Measurements from ENCODE around the gene C12orf56.

C12orf56 gene

GRCh38 chr12:64268409-64268808 is 122.1 kb downstream of the C12orf56 start:
- Histone ChIP-seq H3K4me1 (ENCODE audit: control extremely low read depth in 1 of 4, control insufficient read depth in 4 of 4, insufficient read depth in 4 of 4, low read length in 3 of 4) (no peaks in the 10 kb centered on the region), H3K36me3 (ENCODE audit: control insufficient read depth in 4 of 4, insufficient read depth in 4 of 4, low read length in 3 of 4) (no peaks in the 10 kb centered on the region), H3K27me3 (replicated peaks in 2 of 5; ENCODE audit: control insufficient read depth in 4 of 5, insufficient read depth in 5 of 5, low read length in 4 of 5) (no peaks in the 10 kb centered on the region), H3K27ac (ENCODE audit: insufficient read depth in 1 of 2, low read depth in 1 of 2, low read length in 2 of 2, poor library complexity in 1 of 2, severe bottlenecking in 2 of 2) (no peak overlapping the region), H3K9me3 (ENCODE audit: control extremely low read depth in 1 of 5, control insufficient read depth in 4 of 5, insufficient read depth in 2 of 5, low read depth in 1 of 5, low read length in 4 of 5) (no peaks in the 10 kb centered on the region), H3K4me3 (ENCODE audit: control insufficient read depth in 1 of 7, extremely low read depth in 1 of 7, insufficient read depth in 4 of 7, low read depth in 2 of 7, low read length in 6 of 7) (no peak overlapping the region)
- no peak for DNase-seq
- CTCF ChIA-PET, result no interaction called here
- POLR2A ChIA-PET, result no interaction called here
- WGBS (ENCODE audit: insufficient coverage), result 71% methylated on average over 1 of the region's 2 CpGs

GRCh38 chr12:64265839-64266238 is 124.7 kb downstream of the C12orf56 start:
- H3K36me3 ChIP-seq (ENCODE audit: control insufficient read depth in 4 of 4, insufficient read depth in 4 of 4, low read length in 3 of 4), result no peaks in the 10 kb centered on the region
- no peaks in the 10 kb centered on the region for H3K9me3 ChIP-seq (ENCODE audit: control extremely low read depth in 1 of 5, control insufficient read depth in 4 of 5, insufficient read depth in 2 of 5, low read depth in 1 of 5, low read length in 4 of 5)
- no peaks in the 10 kb centered on the region for H3K27me3 ChIP-seq (replicated peaks in 2 of 5; ENCODE audit: control insufficient read depth in 4 of 5, insufficient read depth in 5 of 5, low read length in 4 of 5)
- CTCF ChIA-PET, result interaction anchor here (1.3 kb wide), 1 partner anchor 9 kb away, joined by 5 read pairs; no protein-coding TSS in a partner anchor
- DNase-seq, result peak in 1 of 3 donors; percentile 6
- POLR2A ChIA-PET, result no interaction called here
- no peak overlapping the region for H3K4me3 ChIP-seq (ENCODE audit: control insufficient read depth in 1 of 7, extremely low read depth in 1 of 7, insufficient read depth in 4 of 7, low read depth in 2 of 7, low read length in 6 of 7)
- H3K4me1 ChIP-seq (ENCODE audit: control extremely low read depth in 1 of 4, control insufficient read depth in 4 of 4, insufficient read depth in 4 of 4, low read length in 3 of 4), result no peaks in the 10 kb centered on the region
- 100% methylated on average over 1 of the region's 2 CpGs for WGBS (ENCODE audit: insufficient coverage)
- H3K27ac ChIP-seq (ENCODE audit: insufficient read depth in 1 of 2, low read depth in 1 of 2, low read length in 2 of 2, poor library complexity in 1 of 2, severe bottlenecking in 2 of 2), result no peak overlapping the region

GRCh38 chr12:64261813-64262212 is 128.7 kb downstream of the C12orf56 start:
- Histone ChIP-seq H3K4me1 (ENCODE audit: control extremely low read depth in 1 of 4, control insufficient read depth in 4 of 4, insufficient read depth in 4 of 4, low read length in 3 of 4) (no peaks in the 10 kb centered on the region), H3K36me3 (ENCODE audit: control insufficient read depth in 4 of 4, insufficient read depth in 4 of 4, low read length in 3 of 4) (no peaks in the 10 kb centered on the region), H3K9me3 (ENCODE audit: control extremely low read depth in 1 of 5, control insufficient read depth in 4 of 5, insufficient read depth in 2 of 5, low read depth in 1 of 5, low read length in 4 of 5) (no peaks in the 10 kb centered on the region), H3K27me3 (replicated peaks in 2 of 5; ENCODE audit: control insufficient read depth in 4 of 5, insufficient read depth in 5 of 5, low read length in 4 of 5) (no peaks in the 10 kb centered on the region), H3K4me3 (ENCODE audit: control insufficient read depth in 1 of 7, extremely low read depth in 1 of 7, insufficient read depth in 4 of 7, low read depth in 2 of 7, low read length in 6 of 7) (no peak overlapping the region), H3K27ac (ENCODE audit: insufficient read depth in 1 of 2, low read depth in 1 of 2, low read length in 2 of 2, poor library complexity in 1 of 2, severe bottlenecking in 2 of 2) (no peak overlapping the region)
- POLR2A ChIA-PET, result no interaction called here
- 100% methylated on average over 2 of the region's 5 CpGs for WGBS (ENCODE audit: insufficient coverage)
- CTCF ChIA-PET, result interaction anchor here (0.9 to 1.3 kb wide), 4 partner anchors 9 to 422 kb away, joined by 3 to 4 read pairs (median 3); no protein-coding TSS in a partner anchor
- DNase-seq, result no peak

GRCh38 chr12:64258576-64258975 is 132.0 kb downstream of the C12orf56 start:
- WGBS (ENCODE audit: insufficient coverage), result 93% methylated on average over 3 of the region's 3 CpGs
- DNase-seq, result no peak
- H3K4me1 ChIP-seq (ENCODE audit: control extremely low read depth in 1 of 4, control insufficient read depth in 4 of 4, insufficient read depth in 4 of 4, low read length in 3 of 4), result peaks cover 0 to 3% (median 0%) of the 10 kb centered on the region in 4 experiments
- ChIA-PET POLR2A (no interaction called here), CTCF (interaction anchor here (0.7 to 6.0 kb wide), 6 partner anchors 13 to 434 kb away, joined by 3 to 53 read pairs (median 3); no protein-coding TSS in a partner anchor)
- H3K4me3 ChIP-seq (ENCODE audit: control insufficient read depth in 1 of 7, extremely low read depth in 1 of 7, insufficient read depth in 4 of 7, low read depth in 2 of 7, low read length in 6 of 7), result no peak overlapping the region
- H3K27me3 ChIP-seq (replicated peaks in 2 of 5; ENCODE audit: control insufficient read depth in 4 of 5, insufficient read depth in 5 of 5, low read length in 4 of 5), result no peaks in the 10 kb centered on the region
- H3K36me3 ChIP-seq (ENCODE audit: control insufficient read depth in 4 of 4, insufficient read depth in 4 of 4, low read length in 3 of 4), result no peaks in the 10 kb centered on the region
- H3K9me3 ChIP-seq (ENCODE audit: control extremely low read depth in 1 of 5, control insufficient read depth in 4 of 5, insufficient read depth in 2 of 5, low read depth in 1 of 5, low read length in 4 of 5), result no peaks in the 10 kb centered on the region
- no peak overlapping the region for H3K27ac ChIP-seq (ENCODE audit: insufficient read depth in 1 of 2, low read depth in 1 of 2, low read length in 2 of 2, poor library complexity in 1 of 2, severe bottlenecking in 2 of 2)

GRCh38 chr12:64256166-64256800 is 134.3 kb downstream of the C12orf56 start:
- Histone ChIP-seq H3K9me3 (ENCODE audit: control extremely low read depth in 1 of 5, control insufficient read depth in 4 of 5, insufficient read depth in 2 of 5, low read depth in 1 of 5, low read length in 4 of 5) (no peaks in the 10 kb centered on the region), H3K36me3 (ENCODE audit: control insufficient read depth in 4 of 4, insufficient read depth in 4 of 4, low read length in 3 of 4) (no peaks in the 10 kb centered on the region), H3K27me3 (replicated peaks in 2 of 5; ENCODE audit: control insufficient read depth in 4 of 5, insufficient read depth in 5 of 5, low read length in 4 of 5) (no peaks in the 10 kb centered on the region), H3K4me3 (ENCODE audit: control insufficient read depth in 1 of 7, extremely low read depth in 1 of 7, insufficient read depth in 4 of 7, low read depth in 2 of 7, low read length in 6 of 7) (no peak overlapping the region), H3K4me1 (ENCODE audit: control extremely low read depth in 1 of 4, control insufficient read depth in 4 of 4, insufficient read depth in 4 of 4, low read length in 3 of 4) (peaks cover 0 to 3% (median 0%) of the 10 kb centered on the region in 4 experiments), H3K27ac (ENCODE audit: insufficient read depth in 1 of 2, low read depth in 1 of 2, low read length in 2 of 2, poor library complexity in 1 of 2, severe bottlenecking in 2 of 2) (no peak overlapping the region)
- ChIA-PET CTCF (interaction anchor here (0.7 to 6.0 kb wide), 17 partner anchors 10 to 434 kb away, joined by 3 to 53 read pairs (median 5); partner anchors contain the start of gene SRGAP1), POLR2A (no interaction called here)
- WGBS (ENCODE audit: insufficient coverage), result 100% methylated on average over 1 of the region's 4 CpGs
- peak; percentile 61 to 79 (median 71) for DNase-seq

- Histone ChIP-seq H3K36me3 (ENCODE audit: control insufficient read depth in 4 of 4, insufficient read depth in 4 of 4, low read length in 3 of 4) (no peaks in the 10 kb centered on the region), H3K4me3 (ENCODE audit: control insufficient read depth in 1 of 7, extremely low read depth in 1 of 7, insufficient read depth in 4 of 7, low read depth in 2 of 7, low read length in 6 of 7) (no peak overlapping the region), H3K27me3 (replicated peaks in 2 of 5; ENCODE audit: control insufficient read depth in 4 of 5, insufficient read depth in 5 of 5, low read length in 4 of 5) (no peaks in the 10 kb centered on the region), H3K9me3 (ENCODE audit: control extremely low read depth in 1 of 5, control insufficient read depth in 4 of 5, insufficient read depth in 2 of 5, low read depth in 1 of 5, low read length in 4 of 5) (no peaks in the 10 kb centered on the region), H3K27ac (ENCODE audit: insufficient read depth in 1 of 2, low read depth in 1 of 2, low read length in 2 of 2, poor library complexity in 1 of 2, severe bottlenecking in 2 of 2) (no peak overlapping the region), H3K4me1 (ENCODE audit: control extremely low read depth in 1 of 4, control insufficient read depth in 4 of 4, insufficient read depth in 4 of 4, low read length in 3 of 4) (peaks cover 0 to 3% (median 0%) of the 10 kb centered on the region in 4 experiments)
- WGBS (ENCODE audit: insufficient coverage), result 17% methylated on average over 2 of the region's 4 CpGs
- ChIA-PET CTCF (interaction anchor here (0.8 to 6.0 kb wide), 6 partner anchors 15 to 422 kb away, joined by 4 to 53 read pairs (median 8); partner anchors contain the start of gene SRGAP1), POLR2A (no interaction called here)
- DNase-seq, result no peak
Measured at GRCh38 chr12:64255249-64255648, 135.3 kb downstream of the C12orf56 start.

- Histone ChIP-seq H3K27me3 (replicated peaks in 2 of 5; ENCODE audit: control insufficient read depth in 4 of 5, insufficient read depth in 5 of 5, low read length in 4 of 5) (no peaks in the 10 kb centered on the region), H3K4me3 (ENCODE audit: control insufficient read depth in 1 of 7, extremely low read depth in 1 of 7, insufficient read depth in 4 of 7, low read depth in 2 of 7, low read length in 6 of 7) (no peak overlapping the region), H3K4me1 (ENCODE audit: control extremely low read depth in 1 of 4, control insufficient read depth in 4 of 4, insufficient read depth in 4 of 4, low read length in 3 of 4) (peaks cover 0 to 3% (median 0%) of the 10 kb centered on the region in 4 experiments), H3K36me3 (ENCODE audit: control insufficient read depth in 4 of 4, insufficient read depth in 4 of 4, low read length in 3 of 4) (no peaks in the 10 kb centered on the region), H3K27ac (ENCODE audit: insufficient read depth in 1 of 2, low read depth in 1 of 2, low read length in 2 of 2, poor library complexity in 1 of 2, severe bottlenecking in 2 of 2) (no peak overlapping the region), H3K9me3 (ENCODE audit: control extremely low read depth in 1 of 5, control insufficient read depth in 4 of 5, insufficient read depth in 2 of 5, low read depth in 1 of 5, low read length in 4 of 5) (no peaks in the 10 kb centered on the region)
- POLR2A ChIA-PET, result no interaction called here
- DNase-seq, result no peak
- WGBS (ENCODE audit: insufficient coverage), result no CpG with 5 or more reads among the region's 1 CpG
- CTCF ChIA-PET, result interaction anchor here (1.4 kb wide), 1 partner anchor 21 kb away, joined by 3 read pairs; no protein-coding TSS in a partner anchor
Measured at GRCh38 chr12:64253356-64253755, 137.2 kb downstream of the C12orf56 start.
